GM12891 (cell line): ENCODE measurements around the gene BTBD18.
A peak's percentile ranks its signal among the peaks of the same experiment; 100 is the strongest.

ENCODE experiments used
- DNase-seq: peaks from one replicate; pipeline ENCODE4 v3.0.0; 2011; ENCODE audit warnings: low spot score; ENCODE audit not compliant: insufficient read length
- FAIRE-seq: peaks from 2 replicates; lab custom pipeline; 2011; peaks lifted over from hg19 to GRCh38; lab: Jason Lieb, UNC
- PAX5 ChIP-seq: IDR thresholded peaks from 2 replicates; pipeline ENCODE4 v1.6.1; 2011; ENCODE audit warnings: low read length, moderate library complexity, mild to moderate bottlenecking; ENCODE audit not compliant: insufficient read depth, severe bottlenecking
- POLR2A ChIP-seq: IDR thresholded peaks from 2 replicates; pipeline ENCODE4 v1.6.1; 2011; ENCODE audit warnings: low read depth, low read length, control low read depth
- POLR2AphosphoS5 ChIP-seq: IDR thresholded peaks from 2 replicates; pipeline ENCODE4 v1.6.1; 2011; ENCODE audit warnings: low read depth, low read length, control low read depth
- POU2F2 ChIP-seq: IDR thresholded peaks from 2 replicates; pipeline ENCODE4 v1.6.1; 2011; ENCODE audit warnings: low read depth, mild to moderate bottlenecking, control low read depth, low read length, moderate library complexity
- SPI1 ChIP-seq: IDR thresholded peaks from 2 replicates; pipeline ENCODE4 v1.6.1; 2011; ENCODE audit warnings: low read depth, low read length, control low read depth
- TAF1 ChIP-seq: IDR thresholded peaks from 2 replicates; pipeline ENCODE4 v1.6.1; 2011; ENCODE audit warnings: low read depth, low read length, control low read depth

Gene BTBD18

DNA sequence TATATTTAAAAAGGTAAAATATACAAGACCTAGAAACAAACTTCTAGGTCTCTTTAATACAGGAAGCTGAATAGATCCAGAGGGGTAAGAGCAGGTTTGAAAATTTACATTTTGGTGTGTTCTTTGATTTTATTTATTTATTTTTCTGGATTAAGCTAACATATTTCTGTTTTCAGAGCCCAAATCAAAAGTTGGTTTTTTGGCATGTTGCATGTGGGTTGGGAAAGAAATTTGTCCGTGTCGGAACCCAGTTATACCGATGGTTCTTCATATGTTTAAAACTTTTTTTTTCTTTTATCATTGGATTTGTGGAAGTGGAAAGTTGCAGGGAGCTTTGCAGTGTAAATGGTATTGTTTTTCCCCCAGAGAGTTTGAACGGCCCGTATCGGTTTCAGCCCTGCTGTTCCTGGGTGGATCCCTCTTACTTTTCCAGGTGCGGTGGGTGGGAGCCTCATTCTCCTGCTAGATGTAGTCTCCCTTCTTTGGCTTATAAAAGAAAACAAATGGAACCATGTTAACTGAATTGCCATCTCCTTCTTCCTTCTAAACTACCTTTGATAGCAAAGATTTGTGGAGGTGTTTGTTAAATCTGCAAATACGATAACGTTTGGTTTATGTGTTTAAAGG lies 10.7 kb upstream of the BTBD18 start:
- DNase-seq (no peak), FAIRE-seq (no peak)
- TF ChIP-seq POU2F2, result no peak
- no peak for TF ChIP-seq POLR2AphosphoS5
- TF ChIP-seq PAX5, result no peak
- TF ChIP-seq TAF1, result no peak
- TF ChIP-seq POLR2A, result no peak
- TF ChIP-seq SPI1, result no peak

DNA sequence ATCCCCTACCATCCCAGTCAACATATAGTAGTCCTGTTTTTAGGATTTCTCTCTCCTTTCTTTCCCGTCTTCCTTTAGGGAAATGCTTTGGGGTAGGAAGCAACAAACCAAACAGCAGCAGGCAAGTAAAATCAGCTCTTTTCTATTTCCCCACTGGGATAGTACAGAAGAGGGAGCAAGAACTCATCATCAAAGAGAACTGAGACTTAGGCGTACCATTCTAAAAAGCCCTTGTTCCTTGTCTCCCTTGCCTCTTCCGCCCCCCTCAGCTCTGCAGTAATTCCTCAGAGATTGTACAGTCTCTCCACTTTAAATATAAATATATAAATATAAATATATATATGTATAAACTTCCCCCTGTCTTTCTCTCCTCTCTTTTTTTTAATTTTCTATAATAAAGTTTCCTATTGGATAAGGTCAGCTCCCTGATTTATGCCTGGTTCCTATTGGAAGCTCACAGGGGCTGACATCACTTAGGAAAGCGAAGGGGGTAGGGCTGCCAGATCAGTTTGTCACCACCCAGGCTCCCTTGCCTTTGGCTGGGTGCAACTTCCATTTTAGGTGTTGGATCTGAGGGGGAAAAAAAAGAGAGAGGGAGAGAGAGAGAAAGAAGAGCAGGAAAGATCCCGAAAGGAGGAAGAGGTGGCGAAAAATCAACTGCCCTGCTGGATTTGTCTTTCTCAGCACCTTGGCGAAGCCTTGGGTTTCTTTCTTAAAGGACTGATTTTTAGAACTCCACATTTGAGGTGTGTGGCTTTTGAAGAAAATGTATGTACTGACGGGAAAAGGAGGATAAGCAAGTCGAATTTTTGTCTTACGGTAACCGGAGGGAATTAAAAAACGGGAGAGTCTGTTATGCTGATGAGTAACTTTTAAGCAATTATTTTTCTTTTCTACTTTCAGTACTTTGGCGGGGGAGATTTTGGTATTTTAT lies 9.9 kb upstream of the BTBD18 start, which contains the start of gene CTNND1:
Gene CTNND1, plus strand, starts transcription at position 502 of the 934 bp plus-strand sequence. CDS start 29,677 bp downstream, outside the sequence.
- TF ChIP-seq POU2F2 (peak; percentile 39; the same call in 1 of the 2 replicates), POLR2AphosphoS5 (peak; percentile 76), PAX5 (no peak), TAF1 (peak; percentile 82; the same call in 1 of the 2 replicates), SPI1 (no peak), POLR2A (peak; percentile 84)
- FAIRE-seq, result peak; percentile 60
- DNase-seq, result peak; percentile 49

DNA sequence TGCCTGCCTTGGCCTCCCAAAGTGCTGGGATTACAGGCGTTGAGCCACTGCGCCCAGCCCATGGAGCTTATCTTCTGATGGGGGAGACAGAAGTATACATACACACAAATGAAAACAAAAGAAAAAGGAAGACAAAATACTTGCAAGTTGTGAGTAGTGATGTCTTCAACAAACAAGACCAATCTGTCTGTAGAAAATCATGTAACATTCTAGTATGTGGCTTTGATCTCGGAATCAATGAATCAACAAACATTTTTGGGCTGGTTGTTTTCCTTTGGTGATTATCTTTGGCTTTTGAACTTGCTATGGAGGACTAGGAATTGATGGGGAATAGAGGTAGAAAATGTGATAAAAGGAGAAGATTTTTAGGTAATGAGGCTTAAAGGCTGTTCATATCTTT lies 6.6 kb upstream of the BTBD18 start:
- no peak for TF ChIP-seq SPI1
- no peak for TF ChIP-seq POLR2AphosphoS5
- no peak for TF ChIP-seq TAF1
- no peak for TF ChIP-seq PAX5
- FAIRE-seq, result no peak

DNA sequence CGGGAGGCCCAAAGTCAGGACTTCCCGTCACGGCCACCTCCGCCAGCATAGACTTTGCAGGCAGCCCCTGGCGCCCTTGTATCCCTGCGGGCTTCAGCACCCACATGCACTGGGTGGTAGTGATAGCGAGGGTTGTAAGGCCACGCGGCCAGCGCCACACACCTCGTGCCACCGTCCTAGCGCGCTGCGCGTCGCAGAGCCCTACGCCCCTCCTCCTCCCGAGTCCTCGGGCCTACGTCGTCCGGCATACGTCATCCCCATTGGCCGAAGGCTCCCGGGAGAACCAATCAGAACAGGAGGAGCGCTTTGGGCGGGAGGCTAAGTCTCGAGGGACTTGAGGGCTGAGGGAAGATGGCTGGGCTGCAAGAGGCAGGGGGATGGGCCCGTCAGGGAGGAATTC lies 1.3 kb upstream of the BTBD18 start:
- FAIRE-seq (no peak), DNase-seq (no peak)
- TF ChIP-seq TAF1 (no peak), SPI1 (no peak), POLR2A (no peak), PAX5 (no peak), POLR2AphosphoS5 (no peak), POU2F2 (no peak)

More for the DNA sequence above, 6.6 kb upstream of the BTBD18 start:
- DNase-seq, result no peak

DNA sequence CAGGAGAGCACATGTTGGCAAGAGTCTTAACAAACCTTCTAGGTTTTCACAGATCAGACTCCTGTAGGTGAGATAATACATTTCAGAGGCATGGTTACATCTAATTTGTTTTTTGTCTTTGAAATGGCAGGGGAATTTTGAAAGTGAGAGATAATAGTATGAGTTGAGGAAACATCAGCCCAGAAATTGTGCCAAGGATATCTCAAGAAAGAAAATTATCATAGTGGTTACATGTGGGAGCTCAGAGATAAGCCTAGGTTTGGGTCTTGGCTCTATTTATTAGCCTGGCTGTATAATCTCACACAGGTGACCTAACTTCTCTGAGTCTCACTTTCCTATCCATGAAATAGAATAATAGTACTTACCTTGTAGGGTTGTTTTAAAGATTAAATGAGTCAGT lies 443 bp downstream of the BTBD18 start:
- no peak for TF ChIP-seq POLR2AphosphoS5
- no peak for TF ChIP-seq TAF1
- TF ChIP-seq PAX5, result no peak
- no peak for TF ChIP-seq POLR2A
- DNase-seq, result no peak
- FAIRE-seq, result no peak

DNA sequence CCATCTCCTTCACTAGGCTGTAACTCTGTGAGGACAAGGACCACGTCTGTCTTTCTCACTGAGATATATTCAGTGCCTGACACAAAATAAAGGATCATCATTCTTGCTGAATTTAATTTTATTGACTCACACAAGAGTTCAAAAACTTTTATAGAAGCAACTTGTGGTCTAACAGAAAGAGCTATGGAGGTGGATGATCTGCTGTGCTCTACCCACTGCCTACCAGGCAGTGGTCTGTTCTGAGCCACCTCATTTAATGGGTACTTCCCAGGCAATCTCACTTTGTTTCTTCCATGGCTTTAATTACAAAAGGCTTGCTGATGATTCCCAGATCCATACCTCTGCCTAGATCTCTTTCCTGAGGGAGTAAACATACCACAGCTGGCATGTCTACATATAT lies 4.7 kb downstream of the BTBD18 start:
- FAIRE-seq (no peak), DNase-seq (no peak)
- TF ChIP-seq POU2F2 (no peak), POLR2A (no peak), POLR2AphosphoS5 (no peak), TAF1 (no peak), SPI1 (no peak), PAX5 (no peak)

DNA sequence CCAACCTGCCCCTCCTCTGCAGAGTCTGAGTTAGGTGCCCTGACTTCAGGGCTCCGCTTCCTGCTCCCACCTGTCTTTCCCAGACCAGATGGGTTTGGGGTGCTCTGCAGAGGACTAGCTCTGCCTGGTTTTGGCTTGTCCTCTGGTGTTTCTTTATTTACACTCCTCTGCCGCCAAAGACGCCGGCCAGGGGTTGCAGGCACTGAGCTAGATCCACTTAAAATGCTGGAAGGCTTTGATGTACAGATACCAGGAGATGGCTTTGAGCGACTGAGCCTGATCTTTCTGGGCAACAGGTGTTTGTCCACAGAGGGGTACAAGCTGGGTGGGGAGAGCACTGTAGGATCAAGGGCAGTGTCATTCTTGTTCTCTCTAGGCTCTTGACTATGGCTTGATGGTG lies 6.4 kb downstream of the BTBD18 start:
- no peak for TF ChIP-seq PAX5
- TF ChIP-seq POLR2AphosphoS5, result no peak
- no peak for TF ChIP-seq TAF1
- TF ChIP-seq POLR2A, result no peak
- no peak for TF ChIP-seq SPI1
- TF ChIP-seq POU2F2, result no peak
- DNase-seq (no peak), FAIRE-seq (no peak)

DNA sequence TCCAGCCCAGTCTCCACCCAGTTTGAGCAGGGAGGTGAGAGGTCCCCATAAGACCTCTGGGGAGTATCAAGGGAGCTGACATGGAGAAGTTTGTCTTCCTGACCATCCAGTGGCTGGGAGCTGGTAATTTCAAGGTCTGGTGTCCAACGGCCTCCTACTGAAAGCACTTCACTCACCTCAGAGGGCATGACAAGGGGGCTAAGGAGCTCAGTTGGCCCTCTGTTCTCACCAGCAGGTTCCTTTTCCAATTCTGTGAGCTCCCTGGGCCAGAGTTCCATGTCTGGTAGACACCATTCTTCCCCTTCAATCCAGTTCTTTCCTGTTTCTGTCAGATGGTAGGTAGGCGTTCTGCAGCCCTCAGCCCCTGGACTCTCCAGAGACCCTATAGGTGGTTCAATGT lies 7.3 kb downstream of the BTBD18 start:
- DNase-seq, result no peak
- no peak for FAIRE-seq
- TF ChIP-seq TAF1 (no peak), POU2F2 (no peak), PAX5 (no peak), POLR2AphosphoS5 (peak; percentile 44; the same call in 1 of the 2 replicates), SPI1 (no peak), POLR2A (peak; percentile 76)

DNA sequence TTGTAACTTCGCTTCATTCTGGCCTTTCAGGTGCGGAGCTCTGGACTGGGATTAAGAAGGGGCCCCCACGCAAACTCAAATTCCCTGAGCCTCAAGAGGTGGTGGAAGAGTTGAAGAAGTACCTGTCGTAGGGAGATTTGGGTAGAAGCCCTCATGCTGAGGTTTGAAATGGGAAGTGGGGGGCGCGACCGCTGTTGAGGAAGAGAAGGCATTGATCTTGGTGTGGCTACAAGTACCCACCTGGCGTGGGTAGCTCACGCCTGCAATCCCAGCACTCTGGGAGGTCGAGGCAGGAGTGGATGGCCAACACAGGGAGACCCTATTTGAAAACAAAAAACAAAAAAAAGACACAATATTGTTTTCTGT lies 9.5 kb downstream of the BTBD18 start:
- TF ChIP-seq SPI1 (0 out of 2 replicates have a peak, but pooled peaks have one; percentile 17), POLR2A (no peak)
- FAIRE-seq, result no peak
- DNase-seq, result no peak
